ENCODE results near the gene KCTD1.

GRCh38 chr18:26550998-26551694, 2.8 kb upstream of the KCTD1 start:
- TF ChIP-seq TAF1 (IDR thresholded peaks at IDR 0.05; ENCODE audit: borderline replicate concordance, low read depth, low read length): no peak
- no peak for TF ChIP-seq SMC3 (IDR thresholded peaks at IDR 0.05; ENCODE audit: low read depth, low read length)
- no peak for TF ChIP-seq JUND (IDR thresholded peaks at IDR 0.05)
- no peak for TF ChIP-seq CTCF (IDR thresholded peaks at IDR 0.05)
- no peak for TF ChIP-seq RCOR1 (IDR thresholded peaks at IDR 0.05; ENCODE audit: low read length)
- TF ChIP-seq EZH2phosphoT487 (IDR thresholded peaks at IDR 0.05; ENCODE audit: borderline replicate concordance, low read depth): no peak
